Ovary (tissue), 3 donors: ENCODE results near the gene SMDT1.

ENCODE experiments used
- EP300 ChIP-seq: sonication (generic); formaldehyde crosslinking; IDR thresholded peaks from one replicate; pipeline ENCODE4 v1.6.1; 2017; ENCODE audit warnings: antibody characterized with exemption
- POLR2A ChIP-seq: fragments of 450-650 bp; IDR thresholded peaks from one replicate; pipeline ENCODE4 v1.6.1; 2017; ENCODE audit warnings: antibody characterized with exemption, mild to moderate bottlenecking, moderate library complexity
- TF ChIP-seq, protein P1 (sequence below), 3 donors: fragments of 450-650 bp in 2 of 3; fragments of 200-600 bp in 1 of 3; IDR thresholded peaks; one replicate each; pipeline versions ENCODE4 v1.5.1 to v1.8.0; 2016 to 2022; ENCODE audit warnings: antibody characterized with exemption in 3 of 3, mild to moderate bottlenecking in 1 of 3
- donor health status: DM: no; HTN: no; CAD: no.

DNA sequence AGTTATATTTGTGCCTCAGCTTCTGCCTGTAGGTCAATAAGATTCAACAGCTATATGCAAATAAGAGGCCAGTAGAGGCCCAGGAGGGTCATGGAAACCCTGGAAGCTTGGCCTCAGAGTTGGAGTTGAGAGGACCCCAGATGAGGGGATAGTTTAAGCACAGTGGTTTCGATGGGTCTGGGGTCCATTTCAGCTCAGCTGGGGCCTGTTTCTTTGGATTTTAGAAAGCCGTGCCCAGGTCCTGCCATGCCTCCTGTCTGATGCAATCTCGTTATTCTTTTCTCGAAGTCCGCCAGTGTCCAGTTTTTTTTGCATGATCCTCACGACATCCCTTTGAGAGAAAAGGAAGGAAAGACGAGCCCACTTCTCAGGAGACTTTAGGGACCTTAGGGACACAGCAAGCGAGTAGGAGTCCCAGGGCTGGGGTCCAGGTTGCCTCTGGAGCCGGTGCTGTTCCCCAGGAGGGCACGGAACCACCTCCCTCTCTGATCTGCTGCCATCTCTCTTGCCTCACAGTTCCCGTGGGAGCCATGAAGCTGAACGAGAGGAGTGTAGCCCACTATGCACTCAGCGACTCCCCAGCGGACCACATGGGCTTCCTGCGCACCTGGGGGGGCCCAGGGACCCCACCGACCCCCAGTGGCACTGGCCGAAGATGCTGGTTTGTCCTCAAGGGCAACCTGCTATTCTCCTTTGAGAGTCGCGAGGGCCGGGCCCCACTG is 2.6 kb upstream of the SMDT1 start:
- TF ChIP-seq, protein P1, sequence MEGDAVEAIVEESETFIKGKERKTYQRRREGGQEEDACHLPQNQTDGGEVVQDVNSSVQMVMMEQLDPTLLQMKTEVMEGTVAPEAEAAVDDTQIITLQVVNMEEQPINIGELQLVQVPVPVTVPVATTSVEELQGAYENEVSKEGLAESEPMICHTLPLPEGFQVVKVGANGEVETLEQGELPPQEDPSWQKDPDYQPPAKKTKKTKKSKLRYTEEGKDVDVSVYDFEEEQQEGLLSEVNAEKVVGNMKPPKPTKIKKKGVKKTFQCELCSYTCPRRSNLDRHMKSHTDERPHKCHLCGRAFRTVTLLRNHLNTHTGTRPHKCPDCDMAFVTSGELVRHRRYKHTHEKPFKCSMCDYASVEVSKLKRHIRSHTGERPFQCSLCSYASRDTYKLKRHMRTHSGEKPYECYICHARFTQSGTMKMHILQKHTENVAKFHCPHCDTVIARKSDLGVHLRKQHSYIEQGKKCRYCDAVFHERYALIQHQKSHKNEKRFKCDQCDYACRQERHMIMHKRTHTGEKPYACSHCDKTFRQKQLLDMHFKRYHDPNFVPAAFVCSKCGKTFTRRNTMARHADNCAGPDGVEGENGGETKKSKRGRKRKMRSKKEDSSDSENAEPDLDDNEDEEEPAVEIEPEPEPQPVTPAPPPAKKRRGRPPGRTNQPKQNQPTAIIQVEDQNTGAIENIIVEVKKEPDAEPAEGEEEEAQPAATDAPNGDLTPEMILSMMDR (IDR thresholded peaks at IDR 0.05), result no peak
- TF ChIP-seq POLR2A (no peak), EP300 (no peak)
